ENCODE data around the gene YBX3. TPM values are rescaled to one million over a fixed set of nuclear protein-coding genes. Genes with fewer than 3 reads are reported as not detected.

The YBX3 gene
- total RNA-seq, 2 donors from 2014 or later: 386 to 502 TPM

DNA sequence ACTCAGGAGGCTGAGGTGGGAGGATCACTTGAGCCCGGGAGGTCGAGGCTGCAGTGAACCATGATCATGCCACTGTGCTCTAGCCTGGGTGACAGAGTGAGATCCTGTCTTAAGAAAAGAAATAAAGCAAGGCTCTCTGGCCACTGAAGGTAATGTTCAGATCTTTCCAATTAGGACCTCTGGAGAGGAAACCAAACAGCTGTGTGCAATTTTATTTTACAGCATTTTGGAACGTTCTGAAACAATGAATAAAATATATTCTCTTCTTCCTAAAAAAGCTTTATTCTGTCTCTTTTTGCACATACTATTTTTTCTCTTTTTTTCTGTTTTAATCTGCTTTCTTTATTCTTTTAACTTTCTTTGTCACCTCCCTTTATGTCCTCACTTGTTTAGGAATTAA, 5.0 kb upstream of the YBX3 start:
- no peak for DNase-seq (ENCODE audit: low spot score)
- intact Hi-C loops (cut with DNase I): no loop called here

DNA sequence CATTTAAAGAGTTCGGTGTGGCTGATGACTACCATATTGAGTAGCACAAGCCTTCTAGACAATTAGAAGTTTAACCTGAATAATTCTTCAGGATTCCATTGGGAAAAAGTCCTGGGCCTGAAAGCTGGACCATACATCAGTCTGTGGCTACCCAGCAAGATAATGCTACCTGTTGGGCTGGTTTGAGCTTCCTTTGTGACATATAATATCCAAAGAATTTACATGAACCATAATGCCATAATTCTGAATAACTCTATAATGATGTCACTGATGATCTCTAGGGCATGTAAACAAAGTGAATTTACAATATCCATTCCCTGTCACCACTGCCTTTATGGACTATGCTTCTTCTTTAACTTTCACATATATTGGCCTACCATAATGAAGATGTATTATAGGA, 3.8 kb upstream of the YBX3 start:
- DNase-seq (ENCODE audit: low spot score): no peak
- intact Hi-C loops (cut with DNase I): no loop called here

DNA sequence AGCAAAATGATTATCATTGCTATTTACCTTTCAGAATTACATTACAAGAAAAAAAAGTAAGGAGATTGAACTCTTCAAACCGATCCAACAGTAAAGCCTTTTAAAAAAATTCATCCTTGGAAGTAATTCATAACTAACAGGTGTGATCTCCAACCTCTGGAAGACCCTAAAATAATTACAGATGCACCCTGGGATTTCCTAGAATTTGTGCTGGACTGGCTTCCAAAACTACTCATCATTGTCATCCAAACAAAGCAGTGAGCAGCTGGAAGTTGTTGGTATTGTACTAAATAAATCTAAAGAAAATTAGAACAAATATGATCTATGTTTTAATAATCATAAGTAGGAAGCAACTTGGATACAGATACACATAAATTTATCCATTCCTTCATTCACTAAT, 1.9 kb upstream of the YBX3 start:
- intact Hi-C loops (cut with DNase I): no loop called here
- no peak for DNase-seq (ENCODE audit: low spot score)

DNA sequence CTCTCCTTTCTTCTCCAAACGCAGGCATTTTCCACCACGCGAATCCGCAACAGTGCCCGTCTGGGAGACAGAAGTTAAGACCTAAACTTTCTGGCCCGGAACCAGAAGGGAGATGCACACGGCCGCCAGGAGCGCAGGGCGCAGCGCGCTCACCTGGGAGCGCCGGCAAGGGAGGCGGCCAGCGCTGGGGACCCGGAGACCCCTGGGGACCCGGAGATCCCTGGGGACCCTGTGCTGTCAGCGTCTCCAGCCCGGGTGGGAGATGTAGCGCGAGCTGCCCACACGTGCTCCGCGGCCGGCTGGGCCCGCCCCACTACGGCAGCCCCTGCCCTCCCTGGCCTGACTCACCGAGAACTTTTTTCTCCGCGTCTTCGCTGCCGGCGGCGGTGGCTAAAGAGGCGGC, 620 bp downstream of the YBX3 start:
- intact Hi-C loops (cut with DNase I): no loop called here
- DNase-seq (ENCODE audit: low spot score): peak; percentile 87

DNA sequence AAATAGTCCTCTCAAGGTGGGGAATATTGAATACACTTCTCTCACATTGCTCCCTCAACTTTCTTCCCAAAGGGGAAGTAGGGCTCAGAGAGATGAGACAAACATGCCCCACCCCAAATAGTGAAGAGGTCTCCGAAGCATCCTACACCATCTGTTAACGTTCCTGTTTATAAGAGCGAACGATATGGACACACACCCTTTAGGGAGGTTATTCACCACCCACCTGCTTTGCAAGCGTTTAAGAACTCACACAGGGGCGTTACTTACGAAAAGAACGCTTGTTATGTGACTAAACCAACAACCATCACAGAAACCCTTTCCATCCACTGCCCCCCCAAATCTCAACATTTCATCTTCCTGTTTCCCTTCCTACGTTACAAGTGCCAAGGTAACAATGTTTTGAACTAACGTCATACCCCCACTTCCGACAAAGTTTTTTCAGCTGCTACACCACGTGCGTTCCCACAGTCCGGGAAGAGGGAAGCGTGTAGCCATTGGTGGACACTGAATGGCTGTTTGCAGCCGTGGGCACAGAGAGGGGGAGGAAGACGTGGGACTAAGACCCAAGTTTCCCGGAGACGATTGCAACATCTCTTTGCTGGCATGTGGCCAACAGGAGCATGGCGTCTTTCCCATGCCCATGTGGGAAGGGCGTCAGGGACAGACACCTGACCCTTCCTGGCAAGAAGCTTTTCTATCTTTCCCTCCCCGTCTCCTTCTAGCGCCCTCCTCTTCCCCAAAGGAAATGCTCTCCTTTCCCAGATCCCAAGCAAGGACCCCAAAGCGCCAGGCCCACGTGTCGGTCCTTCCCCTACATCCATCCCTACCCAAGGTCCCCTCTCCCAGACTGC, 1.2 kb downstream of the YBX3 start:
- intact Hi-C loops (cut with DNase I): no loop called here

DNA sequence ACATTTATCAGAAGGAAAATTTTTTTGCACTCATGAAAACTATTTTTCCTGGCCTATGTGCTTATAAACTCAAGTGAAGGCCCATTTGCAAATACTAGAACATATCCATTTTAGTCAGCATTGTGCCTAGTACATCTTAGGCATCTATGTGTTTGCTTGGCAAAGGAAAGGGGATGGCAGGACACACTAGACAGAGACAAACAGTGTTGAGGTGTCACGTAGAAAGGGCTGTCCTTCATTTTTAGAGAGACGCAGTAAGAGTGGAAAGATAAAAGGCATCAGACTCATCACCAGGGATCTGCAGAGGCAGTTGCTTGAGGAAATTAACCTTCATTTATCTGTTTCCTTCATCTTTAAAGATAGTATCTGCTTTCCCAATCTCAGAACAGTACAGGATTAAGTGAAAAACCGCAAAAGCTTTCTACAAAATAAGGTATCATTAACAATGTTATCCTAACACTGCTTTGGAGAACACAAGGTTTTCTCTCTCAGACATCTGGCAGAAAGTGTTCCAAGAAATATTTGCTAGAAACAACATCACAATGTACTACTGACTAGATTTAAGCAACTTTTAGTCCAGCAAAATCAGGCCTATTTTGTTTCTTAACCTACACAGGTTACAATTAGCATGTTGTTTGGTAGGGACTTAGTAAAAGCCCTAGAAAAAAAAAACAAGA, 2.0 kb downstream of the YBX3 start:
- no peak for DNase-seq (ENCODE audit: low spot score)
- intact Hi-C loops (cut with DNase I): no loop called here

More for the DNA sequence above, 1.2 kb downstream of the YBX3 start:
- peak; percentile 96 for DNase-seq (ENCODE audit: low spot score)

DNA sequence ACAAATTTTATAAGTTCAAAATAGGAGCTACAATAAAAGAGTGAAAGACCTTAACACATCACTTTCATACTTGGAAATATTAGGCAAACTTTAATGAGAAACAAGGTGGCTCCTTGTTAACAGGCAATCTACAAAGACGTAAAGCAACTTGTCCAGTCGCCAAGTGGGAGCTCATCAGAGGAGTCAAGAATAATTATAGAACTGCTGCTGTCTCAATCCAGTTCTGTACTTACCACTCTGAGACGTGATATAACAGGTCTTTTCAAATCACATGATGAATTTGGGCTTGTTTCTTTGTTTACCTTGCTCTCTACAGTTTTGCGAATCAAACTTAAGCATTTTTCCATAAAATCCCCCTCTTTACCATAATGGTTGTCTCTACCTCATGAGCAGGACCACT, 3.6 kb downstream of the YBX3 start:
- DNase-seq (ENCODE audit: low spot score): no peak
- intact Hi-C loops (cut with DNase I): no loop called here

DNA sequence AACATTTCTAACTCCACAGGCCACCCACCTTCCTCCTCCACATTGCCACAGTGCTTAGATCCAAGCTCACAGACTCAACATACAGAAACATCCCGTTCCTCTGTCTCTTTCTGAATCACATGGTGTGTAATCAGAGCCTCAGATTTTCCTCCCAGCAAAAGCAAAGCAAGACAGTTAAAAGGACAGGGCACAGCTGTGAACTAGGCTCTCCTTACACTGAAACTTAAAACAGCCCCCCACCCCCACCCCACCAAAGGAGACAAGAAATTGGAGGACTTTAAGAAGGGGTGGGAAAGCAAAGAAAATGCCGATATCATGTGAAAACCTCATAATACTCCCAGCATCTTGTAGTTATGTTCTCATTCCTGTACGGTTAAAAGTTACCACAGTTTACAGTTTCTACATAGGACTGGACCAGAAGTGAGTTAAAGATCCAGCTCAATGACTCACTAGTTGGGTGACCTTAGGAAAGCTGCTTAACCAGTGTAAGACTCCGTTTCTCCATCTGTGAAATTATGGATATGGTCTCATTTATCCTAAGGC, 4.8 kb downstream of the YBX3 start:
- intact Hi-C loops (cut with DNase I): no loop called here

DNA sequence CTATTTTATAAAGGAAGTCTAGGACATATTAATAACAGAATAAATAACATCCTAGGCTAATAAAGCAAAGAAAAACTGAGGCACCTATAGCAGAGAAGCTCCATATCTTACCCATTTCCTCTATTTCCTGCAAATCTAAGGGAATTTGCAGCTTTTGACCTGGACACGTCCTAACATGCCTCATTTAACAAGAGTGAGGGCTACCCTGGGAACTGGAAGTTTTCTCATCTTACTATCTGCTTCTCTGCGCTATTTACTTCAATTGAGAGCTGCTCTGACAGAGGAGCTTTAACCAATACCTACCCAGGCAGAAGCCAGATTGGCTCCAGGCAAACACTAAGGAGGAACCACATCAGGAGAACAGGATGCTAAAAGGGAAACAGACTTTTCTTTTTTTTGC, 5.7 kb downstream of the YBX3 start:
- intact Hi-C loops (cut with DNase I): no loop called here
- no peak for DNase-seq (ENCODE audit: low spot score)

More for the DNA sequence above, 4.8 kb downstream of the YBX3 start:
- no peak for DNase-seq (ENCODE audit: low spot score)

DNA sequence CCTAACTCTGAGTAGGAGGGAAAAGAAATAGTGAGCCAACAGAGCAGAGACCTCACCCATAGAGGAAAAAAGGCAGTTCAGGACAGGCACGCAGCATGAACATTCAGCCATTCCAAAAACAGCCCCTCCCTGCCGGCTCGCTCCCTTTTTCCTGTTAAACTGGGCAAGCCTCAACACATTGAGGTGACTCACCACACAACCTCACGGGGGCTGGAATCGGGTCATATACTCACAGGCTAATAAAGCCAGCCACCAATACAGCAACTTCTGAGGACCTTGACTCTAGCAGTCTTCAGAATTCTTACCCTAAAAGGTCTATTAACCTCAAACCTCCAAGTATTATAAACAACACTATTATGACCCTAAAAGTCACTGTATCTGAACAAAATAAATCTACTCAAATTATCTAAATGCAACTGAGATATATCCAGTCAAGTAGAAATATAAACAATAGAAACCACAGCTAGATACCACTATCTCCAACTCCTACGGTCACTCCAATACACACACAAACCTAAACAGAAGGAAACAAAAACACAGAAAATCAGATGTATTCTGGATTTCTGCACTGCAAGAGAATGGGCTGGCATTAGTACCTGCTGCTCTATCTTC, 6.3 kb downstream of the YBX3 start:
- intact Hi-C loops (cut with DNase I): no loop called here
- peak; percentile 95 for DNase-seq (ENCODE audit: low spot score)

DNA sequence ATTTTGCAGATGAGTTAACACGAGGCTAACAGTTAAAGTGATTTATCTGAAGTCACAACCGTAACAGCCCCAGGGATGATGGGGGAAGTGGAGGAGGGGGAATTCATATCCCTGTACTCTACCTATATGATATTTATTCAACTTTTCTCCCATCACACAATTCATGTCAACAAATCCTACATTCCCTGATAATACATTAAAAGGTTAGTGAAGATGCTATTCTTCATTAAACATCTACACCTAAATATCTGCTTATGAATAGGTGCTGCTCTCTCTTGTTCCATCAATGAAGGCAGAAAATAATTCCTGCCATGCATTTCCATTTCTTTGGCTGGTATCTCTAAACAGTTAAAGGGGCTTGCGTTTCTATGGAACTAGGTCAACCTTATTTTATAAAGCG, 6.8 kb downstream of the YBX3 start:
- intact Hi-C loops (cut with DNase I): no loop called here
- DNase-seq (ENCODE audit: low spot score): no peak

DNA sequence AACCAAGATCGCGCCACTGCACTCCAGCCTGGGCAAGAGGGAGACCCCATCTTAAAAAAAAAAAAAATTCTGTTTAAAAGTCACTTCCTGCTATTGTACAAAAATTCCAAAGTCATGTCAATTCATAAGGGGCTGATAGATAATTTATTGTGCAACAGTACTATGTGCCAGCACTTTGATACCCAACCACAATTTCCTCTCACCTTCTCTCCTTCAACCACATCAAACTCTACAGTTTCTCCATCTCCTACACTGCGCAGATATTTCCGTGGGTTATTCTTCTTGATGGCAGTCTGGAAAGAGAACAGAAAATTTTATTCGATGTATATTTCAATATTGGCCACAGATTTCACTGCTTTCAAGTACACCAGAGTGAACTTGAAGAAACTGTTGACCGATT, 7.6 kb downstream of the YBX3 start:
- DNase-seq (ENCODE audit: low spot score): no peak
- intact Hi-C loops (cut with DNase I): no loop called here

DNA sequence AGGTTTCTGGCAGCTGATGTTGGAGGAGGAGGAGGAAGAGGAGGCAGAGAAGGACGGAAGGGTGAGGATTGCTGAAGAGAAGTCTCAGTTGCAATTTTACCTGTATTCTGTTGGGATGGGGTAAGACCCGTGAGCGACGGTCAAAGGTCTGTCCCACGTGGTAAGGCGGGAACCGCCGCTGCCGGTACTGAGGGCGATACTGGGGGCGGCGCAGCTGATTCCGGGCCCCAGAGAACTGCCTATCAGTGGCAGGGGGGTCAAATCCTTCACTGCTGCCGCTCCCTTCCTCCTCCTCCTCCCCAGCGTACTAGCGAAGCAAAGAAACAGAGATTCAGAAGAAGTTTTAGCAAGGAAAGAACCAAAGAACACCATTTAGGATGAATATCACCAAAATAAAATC, 13.3 kb downstream of the YBX3 start:
- DNase-seq (ENCODE audit: low spot score): no peak
- intact Hi-C loops (cut with DNase I): no loop called here

DNA sequence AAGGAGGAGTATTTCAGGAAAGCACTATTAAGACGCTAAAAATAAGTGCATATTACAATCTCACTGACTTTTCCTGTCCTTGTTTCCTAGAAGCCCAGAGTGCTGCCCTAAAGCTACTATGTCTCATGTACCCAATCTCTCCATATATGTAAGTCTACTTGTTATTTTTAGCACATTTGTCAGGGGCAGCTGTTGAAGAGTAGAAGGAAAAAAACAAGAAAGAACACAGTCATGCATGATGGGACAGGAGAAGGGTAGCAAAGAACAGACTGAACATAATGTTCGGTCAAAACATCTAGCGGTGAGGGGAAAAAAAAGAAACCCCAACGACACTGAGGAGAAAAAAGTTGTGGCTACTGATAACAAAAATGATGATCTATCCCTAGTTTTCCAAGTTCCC, 14.3 kb downstream of the YBX3 start:
- DNase-seq (ENCODE audit: low spot score): no peak
- intact Hi-C loops (cut with DNase I): no loop called here

DNA sequence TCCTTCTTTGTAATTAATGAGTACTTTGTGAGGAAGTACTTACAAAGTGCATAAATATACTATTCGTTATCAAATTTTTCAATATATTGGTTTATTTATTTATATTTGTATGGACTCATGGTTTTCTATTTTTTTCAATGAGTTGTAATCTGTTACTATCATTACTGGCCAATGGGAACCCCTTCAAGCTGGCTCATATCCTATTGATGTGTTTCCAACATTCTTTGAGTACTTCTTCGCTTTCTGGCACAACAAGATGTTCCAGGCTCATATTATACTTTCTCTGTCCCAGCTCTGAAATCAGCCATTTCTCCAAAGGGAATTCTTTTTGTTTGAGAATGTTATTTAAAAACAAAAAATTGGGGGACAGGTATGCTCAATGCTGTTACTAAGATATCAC, 17.5 kb downstream of the YBX3 start:
- no peak for DNase-seq (ENCODE audit: low spot score)
- intact Hi-C loops (cut with DNase I): no loop called here

DNA sequence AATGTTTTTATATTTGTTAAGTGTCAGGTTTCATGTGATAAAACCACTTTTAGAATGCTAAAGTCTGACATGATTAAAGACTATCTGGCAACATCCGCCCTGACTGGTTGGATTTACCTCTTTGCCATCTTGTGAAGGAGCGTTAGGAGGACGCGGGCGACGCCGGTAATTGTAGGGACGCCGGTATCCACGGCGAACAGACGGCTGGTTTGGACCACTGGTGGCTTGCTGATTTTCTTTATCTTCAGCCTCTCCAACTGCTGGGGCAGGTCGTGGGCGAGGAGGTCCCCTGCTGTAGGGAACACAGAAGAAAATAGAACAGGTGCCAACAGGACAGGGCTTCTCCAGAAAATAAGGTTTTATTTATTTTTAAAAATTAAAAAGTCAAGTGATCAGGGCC, 21.3 kb downstream of the YBX3 start:
- intact Hi-C loops (cut with DNase I): no loop called here
- DNase-seq (ENCODE audit: low spot score): no peak

DNA sequence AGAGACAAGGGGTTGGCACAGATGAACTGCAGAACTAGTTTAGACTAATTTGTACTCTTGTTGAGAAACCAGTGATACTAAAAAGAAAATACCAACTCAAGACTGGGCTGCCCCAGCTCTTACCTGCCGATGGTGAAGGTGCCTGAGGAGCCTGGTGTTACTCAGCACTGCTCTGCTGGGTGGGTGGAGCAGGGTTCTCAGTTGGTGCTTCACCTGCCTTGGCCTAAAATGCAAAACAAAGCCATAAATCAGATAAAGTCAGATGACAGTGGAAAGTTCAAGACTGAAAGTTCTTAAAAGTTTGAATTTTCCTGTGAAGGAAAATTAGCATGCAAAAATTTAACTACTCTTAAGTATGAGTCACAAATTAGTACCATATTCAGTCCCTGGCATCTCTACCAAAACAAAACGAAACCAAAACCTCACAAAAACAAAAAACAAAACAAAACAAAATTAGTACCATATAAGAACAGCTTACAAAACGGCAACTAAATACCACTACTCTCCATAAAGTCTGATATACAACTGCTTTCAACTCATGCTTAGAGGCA, 21.9 kb downstream of the YBX3 start:
- intact Hi-C loops (cut with DNase I): no loop called here
- DNase-seq (ENCODE audit: low spot score): no peak

DNA sequence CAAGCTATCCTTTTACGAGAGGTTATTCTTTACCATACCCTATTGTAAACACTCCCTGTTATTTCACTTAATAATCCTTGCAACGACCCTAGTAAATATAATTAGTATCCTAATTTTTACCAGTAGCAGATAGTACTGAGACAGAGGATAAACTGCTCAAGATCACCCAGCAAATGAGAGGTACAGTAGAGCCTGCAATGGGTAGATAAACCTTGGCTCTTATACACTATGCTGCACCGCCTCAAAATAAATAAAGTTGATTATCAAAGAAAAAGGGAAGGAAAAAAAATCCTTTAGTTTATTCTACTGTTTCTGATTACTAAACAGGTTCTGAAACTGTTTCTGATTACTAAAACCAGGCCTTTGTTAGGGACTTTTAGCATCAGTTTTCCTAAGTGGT, 22.5 kb downstream of the YBX3 start:
- DNase-seq (ENCODE audit: low spot score): no peak
- intact Hi-C loops (cut with DNase I): no loop called here

DNA sequence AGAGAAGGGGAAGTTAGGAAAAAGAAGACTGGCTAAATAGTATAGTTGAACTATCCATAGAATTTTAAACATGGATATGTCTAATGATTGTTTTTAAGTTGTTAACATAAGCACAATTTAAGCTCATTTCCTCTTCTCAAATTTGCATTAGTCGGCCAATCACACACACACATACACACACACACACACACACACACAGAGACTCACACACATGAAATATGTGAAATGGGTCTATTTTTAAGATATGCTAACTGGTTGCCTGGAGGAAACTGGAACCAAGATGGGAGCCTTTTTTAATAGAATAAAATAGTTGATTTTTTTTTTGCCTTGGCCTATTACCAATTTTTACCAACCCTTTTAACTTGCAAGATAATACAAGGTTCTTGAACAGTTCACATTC, 25.3 kb downstream of the YBX3 start:
- no peak for DNase-seq (ENCODE audit: low spot score)
- intact Hi-C loops (cut with DNase I): no loop called here

DNA sequence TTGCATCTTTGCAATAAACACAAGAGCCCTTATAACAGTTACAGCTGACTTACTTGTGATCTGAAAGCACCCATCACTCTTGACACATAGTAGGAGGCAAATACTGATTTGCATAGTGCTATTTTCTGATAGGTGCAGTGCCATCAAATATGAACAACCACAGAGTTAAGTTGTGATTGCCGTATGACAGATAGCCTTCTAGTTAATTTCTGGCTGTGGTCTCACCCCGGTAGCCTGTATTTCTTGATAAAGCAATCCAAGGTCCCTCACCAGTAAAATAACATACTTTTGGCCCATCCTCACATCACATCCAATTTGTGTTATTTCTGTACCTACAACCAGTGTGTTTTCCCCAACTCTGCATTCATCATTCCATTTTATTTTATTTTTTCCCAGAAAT, 26.0 kb downstream of the YBX3 start:
- intact Hi-C loops (cut with DNase I): no loop called here
- no peak for DNase-seq (ENCODE audit: low spot score)

Measured in posterior vena cava (tissue), 2 donors.